ENCODE data around the gene FNDC11. TPM values are rescaled to one million over a fixed set of nuclear protein-coding genes. Genes with fewer than 3 reads are reported as not detected.
"Not testable (repeated sequence)": the region's sequence is repeated elsewhere in the genome, so short reads cannot be mapped to it uniquely, and the experiment has no call there.

The FNDC11 gene
- total and polyA plus RNA-seq, 2 donors: 1.1 to 1.2 TPM

- WGBS: 74% methylated on average over 23 of the region's 23 CpGs
- Histone ChIP-seq H3K27me3 (ENCODE audit: control insufficient read depth in 2 of 2, insufficient read depth in 1 of 2, low read length in 1 of 2) (no peaks in the 10 kb centered on the region), H3K36me3 (ENCODE audit: control insufficient read depth in 2 of 2, insufficient read depth in 2 of 2, low read length in 1 of 2) (peaks cover 79 to 88% of the 10 kb centered on the region in 2 donors), H3K4me3 (ENCODE audit: low read length in 2 of 2) (no peak overlapping the region), H3K4me1 (ENCODE audit: control insufficient read depth in 2 of 2, insufficient read depth in 2 of 2, low read length in 2 of 2) (peaks cover 11 to 23% of the 10 kb centered on the region in 2 donors), H3K27ac (ENCODE audit: low read depth in 1 of 2, low read length in 1 of 2) (peak overlapping the region in 1 of 2 donors; percentile 8), H3K9me3 (ENCODE audit: control insufficient read depth in 2 of 2, insufficient read depth in 1 of 2, low read length in 1 of 2) (peaks cover 0 to 11% of the 10 kb centered on the region in 2 donors)
- DNase-seq (ENCODE audit: low read depth in 6 of 9, low spot score in 9 of 9): peak in 1 of 9 donors; percentile 12
These were observed 43.9 kb downstream of the FNDC11 start for GRCh38 chr20:63597651-63598478.

GRCh38 chr20:63598479-63599395 is 44.8 kb downstream of the FNDC11 start:
- Histone ChIP-seq H3K36me3 (ENCODE audit: control insufficient read depth in 2 of 2, insufficient read depth in 2 of 2, low read length in 1 of 2) (peaks cover 78 to 82% of the 10 kb centered on the region in 2 donors), H3K9me3 (ENCODE audit: control insufficient read depth in 2 of 2, insufficient read depth in 1 of 2, low read length in 1 of 2) (peaks cover 0 to 11% of the 10 kb centered on the region in 2 donors), H3K27ac (ENCODE audit: low read depth in 1 of 2, low read length in 1 of 2) (no peak overlapping the region), H3K4me3 (ENCODE audit: low read length in 2 of 2) (no peak overlapping the region), H3K27me3 (ENCODE audit: control insufficient read depth in 2 of 2, insufficient read depth in 1 of 2, low read length in 1 of 2) (no peaks in the 10 kb centered on the region), H3K4me1 (ENCODE audit: control insufficient read depth in 2 of 2, insufficient read depth in 2 of 2, low read length in 2 of 2) (peaks cover 11 to 23% of the 10 kb centered on the region in 2 donors)
- no peak for DNase-seq (ENCODE audit: low read depth in 6 of 9, low spot score in 9 of 9)
- WGBS: 94% methylated on average over 33 of the region's 33 CpGs

- Histone ChIP-seq H3K27ac (ENCODE audit: low read depth in 1 of 2, low read length in 1 of 2) (no peak overlapping the region), H3K36me3 (ENCODE audit: control insufficient read depth in 2 of 2, insufficient read depth in 2 of 2, low read length in 1 of 2) (peaks cover 74 to 81% of the 10 kb centered on the region in 2 donors), H3K9me3 (ENCODE audit: control insufficient read depth in 2 of 2, insufficient read depth in 1 of 2, low read length in 1 of 2) (peaks cover 0 to 11% of the 10 kb centered on the region in 2 donors), H3K4me3 (ENCODE audit: low read length in 2 of 2) (no peak overlapping the region), H3K27me3 (ENCODE audit: control insufficient read depth in 2 of 2, insufficient read depth in 1 of 2, low read length in 1 of 2) (no peaks in the 10 kb centered on the region), H3K4me1 (ENCODE audit: control insufficient read depth in 2 of 2, insufficient read depth in 2 of 2, low read length in 2 of 2) (peaks cover 11 to 23% of the 10 kb centered on the region in 2 donors)
- DNase-seq (ENCODE audit: low read depth in 6 of 9, low spot score in 9 of 9): no peak
- WGBS: 95% methylated on average over 27 of the region's 27 CpGs
These were observed 45.6 kb downstream of the FNDC11 start for GRCh38 chr20:63599396-63600050.

- not testable (repeated sequence) for H3K4me3 ChIP-seq (ENCODE audit: low read length in 2 of 2); H3K27me3 ChIP-seq (ENCODE audit: control insufficient read depth in 2 of 2, insufficient read depth in 1 of 2, low read length in 1 of 2); DNase-seq (ENCODE audit: low read depth in 6 of 9, low spot score in 9 of 9); H3K27ac ChIP-seq (ENCODE audit: low read depth in 1 of 2, low read length in 1 of 2)
- Histone ChIP-seq H3K9me3 (ENCODE audit: control insufficient read depth in 2 of 2, insufficient read depth in 1 of 2, low read length in 1 of 2) (peaks cover 0 to 11% of the 10 kb centered on the region in 2 donors), H3K36me3 (ENCODE audit: control insufficient read depth in 2 of 2, insufficient read depth in 2 of 2, low read length in 1 of 2) (peaks cover 62 to 63% of the 10 kb centered on the region in 2 donors), H3K4me1 (ENCODE audit: control insufficient read depth in 2 of 2, insufficient read depth in 2 of 2, low read length in 2 of 2) (peaks cover 11 to 23% of the 10 kb centered on the region in 2 donors)
- WGBS: 16% methylated on average over 8 of the region's 8 CpGs
These were observed 47.7 kb downstream of the FNDC11 start for GRCh38 chr20:63601679-63602078.

GRCh38 chr20:63602321-63602720 is 48.4 kb downstream of the FNDC11 start:
- Histone ChIP-seq H3K4me3 (ENCODE audit: low read length in 2 of 2) (no peak overlapping the region), H3K27me3 (ENCODE audit: control insufficient read depth in 2 of 2, insufficient read depth in 1 of 2, low read length in 1 of 2) (no peaks in the 10 kb centered on the region), H3K36me3 (ENCODE audit: control insufficient read depth in 2 of 2, insufficient read depth in 2 of 2, low read length in 1 of 2) (peaks cover 57 to 63% of the 10 kb centered on the region in 2 donors), H3K4me1 (ENCODE audit: control insufficient read depth in 2 of 2, insufficient read depth in 2 of 2, low read length in 2 of 2) (peaks cover 10 to 18% of the 10 kb centered on the region in 2 donors), H3K27ac (ENCODE audit: low read depth in 1 of 2, low read length in 1 of 2) (no peak overlapping the region), H3K9me3 (ENCODE audit: control insufficient read depth in 2 of 2, insufficient read depth in 1 of 2, low read length in 1 of 2) (peaks cover 0 to 11% of the 10 kb centered on the region in 2 donors)
- no peak for DNase-seq (ENCODE audit: low read depth in 6 of 9, low spot score in 9 of 9)
- WGBS: 82% methylated on average over 3 of the region's 3 CpGs

Other genes with a start within 250 kb of the FNDC11 start
- gene CHRNA4, start 192.8 kb upstream of the FNDC11 start, total RNA-seq: under 0.01 TPM
- 0.14 TPM for gene CHRNA4, start 192.8 kb upstream of the FNDC11 start, polyA plus RNA-seq
- gene KCNQ2, start 81.5 kb upstream of the FNDC11 start, total RNA-seq: 0.38 TPM
- gene KCNQ2, start 81.5 kb upstream of the FNDC11 start, polyA plus RNA-seq: 0.48 TPM
- 0.19 TPM for gene EEF1A2, start 55.1 kb upstream of the FNDC11 start, total RNA-seq
- 2.2 TPM for gene EEF1A2, start 55.1 kb upstream of the FNDC11 start, polyA plus RNA-seq
- gene PPDPF, start 33.4 kb upstream of the FNDC11 start, total RNA-seq: 18.0 TPM
- 229 TPM for gene PPDPF, start 33.4 kb upstream of the FNDC11 start, polyA plus RNA-seq
- gene PTK6, start 16.8 kb upstream of the FNDC11 start, total RNA-seq: 0.19 TPM
- 2.7 TPM for gene PTK6, start 16.8 kb upstream of the FNDC11 start, polyA plus RNA-seq
- gene SRMS, start 6.4 kb upstream of the FNDC11 start, total RNA-seq: 0.05 TPM
- gene SRMS, start 6.4 kb upstream of the FNDC11 start, polyA plus RNA-seq: 0.05 TPM
- gene HELZ2, start 20.1 kb downstream of the FNDC11 start, total RNA-seq: 14.8 TPM
- 13.9 TPM for gene HELZ2, start 20.1 kb downstream of the FNDC11 start, polyA plus RNA-seq
- 9.3 TPM for gene GMEB2, start 72.9 kb downstream of the FNDC11 start, total RNA-seq
- 16.3 TPM for gene GMEB2, start 72.9 kb downstream of the FNDC11 start, polyA plus RNA-seq
- 71.5 TPM for gene STMN3, start 99.3 kb downstream of the FNDC11 start, total RNA-seq
- 77.9 TPM for gene STMN3, start 99.3 kb downstream of the FNDC11 start, polyA plus RNA-seq
- 8.1 TPM for gene RTEL1, start 104.2 kb downstream of the FNDC11 start, total RNA-seq
- 18.8 TPM for gene RTEL1, start 104.2 kb downstream of the FNDC11 start, polyA plus RNA-seq
- 13.5 TPM for gene TNFRSF6B, start 142.5 kb downstream of the FNDC11 start, total RNA-seq
- 34.7 TPM for gene TNFRSF6B, start 142.5 kb downstream of the FNDC11 start, polyA plus RNA-seq
- 39.2 TPM for gene ARFRP1, start 153.8 kb downstream of the FNDC11 start, total RNA-seq
- 94.0 TPM for gene ARFRP1, start 153.8 kb downstream of the FNDC11 start, polyA plus RNA-seq
- 16.5 TPM for gene ZGPAT, start 153.9 kb downstream of the FNDC11 start, total RNA-seq
- gene ZGPAT, start 153.9 kb downstream of the FNDC11 start, polyA plus RNA-seq: 66.6 TPM
- gene LIME1, start 182.5 kb downstream of the FNDC11 start, total RNA-seq: 80.5 TPM
- gene LIME1, start 182.5 kb downstream of the FNDC11 start, polyA plus RNA-seq: 181 TPM
- 33.4 TPM for gene SLC2A4RG, start 185.6 kb downstream of the FNDC11 start, total RNA-seq
- 66.1 TPM for gene SLC2A4RG, start 185.6 kb downstream of the FNDC11 start, polyA plus RNA-seq